ENCODE data around the gene RPS6KB1.
"Not testable (repeated sequence)": the region's sequence is repeated elsewhere in the genome, so short reads cannot be mapped to it uniquely, and the experiment has no call there.

Gene RPS6KB1

GRCh38 chr17:59972778-59973177 lies 79.9 kb downstream of the RPS6KB1 start:
- no peak overlapping the region for H3K4me3 ChIP-seq (ENCODE audit: low read depth, low read length, poor library complexity, severe bottlenecking)
- TF ChIP-seq CTCF (IDR thresholded peaks at IDR 0.05; ENCODE audit: low read length) (no peak), EZH2 (IDR thresholded peaks at IDR 0.05; ENCODE audit: borderline replicate concordance, low read length) (no peak)

GRCh38 chr17:59973483-59973882 lies 80.6 kb downstream of the RPS6KB1 start:
- not testable (repeated sequence) for H2AFZ ChIP-seq (ENCODE audit: low read length); H3K9me2 ChIP-seq (ENCODE audit: low read depth, low read length); H3K9me3 ChIP-seq (ENCODE audit: low read length); H3K27me3 ChIP-seq (ENCODE audit: insufficient read depth, low read length); H4K20me1 ChIP-seq (ENCODE audit: insufficient read depth, low read length); H3K4me1 ChIP-seq (ENCODE audit: insufficient read depth, low read length, severe bottlenecking); H3K79me2 ChIP-seq (ENCODE audit: insufficient read depth, low read length); H3K27ac ChIP-seq (ENCODE audit: low read depth, low read length, poor library complexity, severe bottlenecking); H3K36me3 ChIP-seq (ENCODE audit: insufficient read depth, low read length); H3K4me2 ChIP-seq (ENCODE audit: low read length); H3K4me3 ChIP-seq (ENCODE audit: low read depth, low read length, poor library complexity, severe bottlenecking); H3K9ac ChIP-seq (ENCODE audit: low read length); H3F3A ChIP-seq (ENCODE audit: insufficient read depth, low read length)

More at GRCh38 chr17:59972778-59973177, 79.9 kb downstream of the RPS6KB1 start:
- no peaks in the 10 kb centered on the region for H3K9me2 ChIP-seq (ENCODE audit: low read depth, low read length)
- no peaks in the 10 kb centered on the region for H4K20me1 ChIP-seq (ENCODE audit: insufficient read depth, low read length)
- no peaks in the 10 kb centered on the region for H3K9me3 ChIP-seq (ENCODE audit: low read length)
- H3K9ac ChIP-seq (ENCODE audit: low read length), result no peak overlapping the region
- no peaks in the 10 kb centered on the region for H3K79me2 ChIP-seq (ENCODE audit: insufficient read depth, low read length)
- H3K27ac ChIP-seq (ENCODE audit: low read depth, low read length, poor library complexity, severe bottlenecking), result no peak overlapping the region
- H3K4me1 ChIP-seq (ENCODE audit: insufficient read depth, low read length, severe bottlenecking), result no peaks in the 10 kb centered on the region
- H3K4me2 ChIP-seq (ENCODE audit: low read length), result no peak overlapping the region
- no peak overlapping the region for H2AFZ ChIP-seq (ENCODE audit: low read length)
- H3K27me3 ChIP-seq (ENCODE audit: insufficient read depth, low read length), result no peaks in the 10 kb centered on the region
- H3K36me3 ChIP-seq (ENCODE audit: insufficient read depth, low read length), result no peaks in the 10 kb centered on the region
- H3F3A ChIP-seq (ENCODE audit: insufficient read depth, low read length), result no peaks in the 10 kb centered on the region

GRCh38 chr17:59975166-59975565 lies 82.2 kb downstream of the RPS6KB1 start:
- not testable (repeated sequence) for H3F3A ChIP-seq (ENCODE audit: insufficient read depth, low read length); H2AFZ ChIP-seq (ENCODE audit: low read length); H3K4me3 ChIP-seq (ENCODE audit: low read depth, low read length, poor library complexity, severe bottlenecking); H3K27me3 ChIP-seq (ENCODE audit: insufficient read depth, low read length); H3K4me2 ChIP-seq (ENCODE audit: low read length); H3K36me3 ChIP-seq (ENCODE audit: insufficient read depth, low read length); H4K20me1 ChIP-seq (ENCODE audit: insufficient read depth, low read length); H3K27ac ChIP-seq (ENCODE audit: low read depth, low read length, poor library complexity, severe bottlenecking); H3K9me2 ChIP-seq (ENCODE audit: low read depth, low read length); H3K79me2 ChIP-seq (ENCODE audit: insufficient read depth, low read length); H3K9me3 ChIP-seq (ENCODE audit: low read length); H3K4me1 ChIP-seq (ENCODE audit: insufficient read depth, low read length, severe bottlenecking); H3K9ac ChIP-seq (ENCODE audit: low read length)

GRCh38 chr17:59996608-59997007 lies 103.7 kb downstream of the RPS6KB1 start:
- H4K20me1 ChIP-seq (ENCODE audit: insufficient read depth, low read length); H3F3A ChIP-seq (ENCODE audit: insufficient read depth, low read length); H3K27ac ChIP-seq (ENCODE audit: low read depth, low read length, poor library complexity, severe bottlenecking); H3K9ac ChIP-seq (ENCODE audit: low read length); H3K9me3 ChIP-seq (ENCODE audit: low read length); H3K4me1 ChIP-seq (ENCODE audit: insufficient read depth, low read length, severe bottlenecking); H2AFZ ChIP-seq (ENCODE audit: low read length); H3K27me3 ChIP-seq (ENCODE audit: insufficient read depth, low read length); H3K9me2 ChIP-seq (ENCODE audit: low read depth, low read length); H3K4me3 ChIP-seq (ENCODE audit: low read depth, low read length, poor library complexity, severe bottlenecking); H3K36me3 ChIP-seq (ENCODE audit: insufficient read depth, low read length); H3K79me2 ChIP-seq (ENCODE audit: insufficient read depth, low read length); H3K4me2 ChIP-seq (ENCODE audit: low read length): not testable (repeated sequence)
